Stimulated activated CD8-positive, alpha-beta memory T cell treated with anti-CD3 and anti-CD28 coated beads, Interleukin-2, amount 100 ng/mL, for 1 hour (primary cell): ENCODE results near the gene MELTF.
"Not testable (repeated sequence)": the region's sequence is repeated elsewhere in the genome, so short reads cannot be mapped to it uniquely, and the experiment has no call there.

Experiments
- DNase-seq, 2 donors: peaks; one replicate each; pipeline ENCODE4 v3.0.0-alpha.2; 2020; ENCODE audit warnings: low read depth in 2 of 2

MELTF gene

DNA sequence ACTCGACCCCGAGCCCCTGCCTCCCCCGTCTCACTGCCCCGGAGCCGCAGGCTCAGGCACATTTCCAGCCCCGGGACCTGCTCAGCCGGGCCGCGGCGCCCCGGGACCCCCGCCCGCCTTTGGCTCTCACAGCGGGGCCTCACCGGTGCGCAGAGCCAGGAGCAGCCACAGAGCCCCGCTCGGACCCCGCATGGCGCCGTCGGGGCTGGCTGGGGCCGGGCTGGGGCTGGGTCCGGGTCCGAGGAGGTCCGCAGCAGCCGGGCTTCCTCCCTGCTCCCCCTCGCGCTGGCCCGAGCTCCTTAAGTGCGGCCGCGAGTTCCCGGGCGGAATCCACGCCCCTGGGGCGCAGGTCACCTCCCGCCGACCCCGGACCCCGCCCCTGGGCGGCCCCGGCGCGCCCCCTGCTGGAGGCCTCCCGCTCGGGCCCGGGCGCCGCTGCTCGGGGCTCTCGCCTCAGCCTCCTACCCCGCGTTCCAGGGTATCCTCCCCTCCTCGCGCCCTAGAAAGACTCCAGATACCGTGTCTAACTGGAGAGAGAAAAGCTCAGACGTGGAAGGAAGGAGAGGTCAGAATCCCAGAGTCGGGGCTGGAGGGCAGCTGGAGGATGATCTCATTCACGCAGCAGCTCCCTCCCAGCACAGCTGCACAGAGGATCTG is at the start of gene MELTF:
Gene MELTF, minus strand, starts transcription at position 307 of the 657 bp plus-strand sequence. Its CDS starts 115 bp downstream, at position 192.
- DNase-seq, result peak; percentile 47

DNA sequence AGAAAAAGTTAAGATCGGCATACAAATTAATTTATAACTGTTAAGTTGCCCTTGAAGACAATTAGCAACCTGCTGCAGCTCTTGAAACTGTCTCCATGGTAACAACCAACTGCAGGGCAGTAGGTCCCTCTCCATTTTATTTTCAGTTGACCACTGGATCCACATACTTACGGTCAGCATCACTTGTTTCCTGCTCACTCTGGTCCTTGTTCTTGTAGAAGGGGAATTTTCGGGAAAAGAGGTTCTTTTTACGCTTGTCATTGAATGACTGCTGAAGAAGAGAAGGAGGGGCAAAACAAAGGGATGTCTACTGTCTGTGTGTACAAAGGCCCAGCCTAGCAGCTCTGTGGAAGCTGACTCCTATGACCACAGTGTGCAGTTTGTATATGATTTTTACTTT is 46.8 kb upstream of the MELTF start:
- no peak for DNase-seq

DNA sequence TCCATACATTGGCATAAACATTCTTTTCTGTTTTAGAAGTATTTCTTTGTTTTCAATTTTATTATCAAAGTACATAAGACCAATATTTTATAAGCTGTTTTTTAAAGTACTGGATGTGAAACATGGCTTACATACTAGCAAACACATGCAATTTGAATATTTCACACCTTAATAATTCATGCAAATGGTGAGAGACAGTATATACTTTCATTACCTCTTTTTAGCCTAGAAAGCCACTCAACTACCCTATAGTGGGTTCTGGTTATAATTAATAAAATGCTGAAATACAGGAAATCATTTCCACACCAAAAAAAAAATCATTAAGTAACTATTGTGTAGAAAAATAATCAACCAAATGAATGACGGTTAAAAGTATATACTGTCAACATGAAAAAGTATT is 38.5 kb upstream of the MELTF start:
- DNase-seq, result no peak

DNA sequence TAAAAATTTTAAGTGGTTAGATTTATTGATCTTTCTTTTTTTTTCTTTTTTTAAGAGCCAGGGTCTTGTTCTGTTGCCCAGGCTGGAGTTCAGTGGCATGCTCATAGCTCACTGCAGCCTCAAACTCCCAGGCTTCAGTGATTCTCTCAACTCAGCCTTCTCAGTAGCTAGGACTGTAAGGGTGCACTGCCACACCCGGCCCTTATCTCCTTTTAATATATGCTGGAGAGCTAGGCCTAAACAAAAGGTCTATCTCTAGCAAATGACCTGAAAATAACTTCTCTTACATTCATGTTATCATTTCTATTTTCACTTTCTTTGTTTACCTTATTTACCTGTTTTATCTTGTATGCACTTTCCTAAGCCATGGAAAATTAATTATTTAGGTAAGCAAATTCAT is 35.2 kb upstream of the MELTF start:
- DNase-seq, result no peak

DNA sequence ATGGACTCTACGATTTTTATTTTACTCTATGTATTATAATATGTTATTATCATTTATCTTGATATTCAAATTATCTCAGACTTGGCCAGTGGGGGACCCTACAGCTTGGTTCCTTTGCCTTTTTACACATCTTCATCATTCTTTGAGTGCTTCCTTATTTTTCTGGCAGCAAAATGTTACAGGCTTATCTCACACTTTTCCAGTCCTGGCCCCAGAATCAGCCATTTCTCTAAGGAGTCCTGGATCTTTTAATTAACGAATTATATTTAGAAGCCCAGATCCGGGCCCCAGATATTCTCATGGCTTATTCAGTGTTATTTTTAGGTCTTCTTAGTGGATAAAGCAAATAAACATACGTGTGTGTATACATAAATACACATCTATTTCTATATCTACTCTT is 32.8 kb upstream of the MELTF start:
- DNase-seq, result no peak

DNA sequence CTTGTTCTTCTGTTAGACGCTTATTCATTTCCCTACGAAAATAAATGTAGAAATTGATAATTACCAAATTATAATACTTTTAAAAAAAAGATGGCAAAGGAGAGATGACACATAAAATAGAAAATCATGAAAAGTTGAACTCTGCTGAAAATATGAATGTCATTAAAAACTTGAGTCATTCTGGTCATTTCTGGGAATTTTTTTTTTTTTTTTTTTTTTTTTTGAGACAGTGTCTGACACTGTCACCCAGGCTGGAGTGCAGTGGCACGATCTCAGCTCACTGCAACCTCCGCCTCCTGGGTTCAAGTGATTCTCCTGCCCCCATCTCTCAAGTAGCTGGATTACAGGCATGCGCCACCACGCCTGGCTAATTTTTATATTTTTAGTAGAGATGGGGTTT is 22.0 kb upstream of the MELTF start:
- not testable (repeated sequence) for DNase-seq

DNA sequence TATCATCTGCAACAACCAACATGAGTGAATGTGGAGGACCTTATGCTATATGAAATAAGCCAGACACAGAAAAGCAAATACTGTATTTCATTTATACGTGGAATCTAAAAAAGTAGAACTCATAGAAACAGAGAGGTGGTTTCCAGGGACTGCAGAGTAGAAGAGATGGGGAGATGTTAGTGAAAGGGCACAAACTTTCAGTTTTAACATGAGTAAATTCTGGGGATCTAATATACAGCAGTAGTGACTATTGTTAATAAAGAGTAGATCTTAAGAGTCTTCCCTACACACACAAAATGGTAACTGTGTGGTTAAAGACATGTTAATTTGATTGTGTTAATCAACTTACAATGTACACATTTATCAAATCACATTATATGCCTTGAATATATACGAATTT is 20.9 kb upstream of the MELTF start:
- no peak for DNase-seq

DNA sequence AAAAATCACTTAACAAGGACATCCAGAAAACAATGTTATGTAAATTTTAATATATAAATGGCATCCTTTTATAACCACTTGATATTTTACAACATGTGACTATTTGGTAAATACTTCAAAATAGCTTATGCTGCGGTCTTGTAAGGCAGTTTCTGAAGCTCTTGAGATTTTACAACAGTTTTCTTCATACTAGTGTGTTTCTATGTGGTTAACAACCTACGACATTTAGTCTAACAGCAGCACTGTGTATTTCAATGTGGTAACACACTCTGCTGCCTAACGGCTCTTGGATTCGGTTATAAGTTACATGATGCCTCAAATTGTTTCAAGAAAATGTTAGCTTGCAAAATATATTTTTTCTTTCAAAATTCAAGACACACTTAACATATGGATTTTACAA is 12.9 kb upstream of the MELTF start:
- no peak for DNase-seq

DNA sequence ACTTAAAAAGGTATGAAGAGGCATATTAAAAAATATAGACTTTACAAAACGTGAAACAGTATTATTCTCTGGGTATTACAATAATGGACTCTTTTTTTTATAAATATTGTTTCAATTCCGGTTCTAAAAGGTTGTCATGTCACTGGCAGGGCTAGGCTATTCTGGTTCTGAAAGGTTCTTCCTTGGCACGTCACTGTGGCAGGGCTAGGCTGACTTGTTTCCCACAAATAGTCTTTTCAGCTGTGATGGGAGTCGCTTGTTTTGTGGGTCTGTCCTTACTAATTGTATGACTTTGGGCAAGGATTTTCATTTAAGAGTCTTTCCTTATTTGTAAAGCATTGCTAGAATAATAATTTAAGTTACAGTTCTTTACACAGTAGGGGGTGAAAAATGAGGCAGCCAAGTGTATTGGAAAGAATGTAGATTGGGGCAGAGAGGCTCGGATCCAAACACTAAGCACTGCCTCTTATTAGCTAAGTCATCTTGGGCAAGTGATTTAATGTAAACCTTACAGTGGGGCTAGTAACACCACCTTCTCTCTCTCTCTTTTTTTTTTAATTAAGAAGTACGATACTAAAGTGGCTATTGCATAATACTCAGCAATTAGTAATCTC is 12.4 kb upstream of the MELTF start:
- no peak for DNase-seq

DNA sequence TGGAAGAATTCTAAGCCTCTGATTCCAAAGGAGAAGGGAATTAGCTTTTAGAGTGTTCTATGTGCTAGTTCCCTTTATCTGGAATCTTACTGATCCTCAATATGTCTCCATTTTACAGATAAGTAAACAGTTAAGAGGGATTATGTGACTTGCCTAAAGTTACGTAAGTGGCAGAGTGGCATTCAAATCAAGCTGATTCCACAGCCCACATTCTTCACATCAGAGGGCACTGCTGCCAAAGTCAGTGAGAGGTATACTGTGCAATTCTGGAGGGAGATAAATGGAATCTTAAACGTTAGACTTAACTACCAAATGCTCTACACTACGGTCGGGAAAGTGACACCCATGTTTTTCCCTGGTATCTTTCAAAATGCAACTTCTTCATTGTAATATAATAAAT is 11.0 kb upstream of the MELTF start:
- no peak for DNase-seq

DNA sequence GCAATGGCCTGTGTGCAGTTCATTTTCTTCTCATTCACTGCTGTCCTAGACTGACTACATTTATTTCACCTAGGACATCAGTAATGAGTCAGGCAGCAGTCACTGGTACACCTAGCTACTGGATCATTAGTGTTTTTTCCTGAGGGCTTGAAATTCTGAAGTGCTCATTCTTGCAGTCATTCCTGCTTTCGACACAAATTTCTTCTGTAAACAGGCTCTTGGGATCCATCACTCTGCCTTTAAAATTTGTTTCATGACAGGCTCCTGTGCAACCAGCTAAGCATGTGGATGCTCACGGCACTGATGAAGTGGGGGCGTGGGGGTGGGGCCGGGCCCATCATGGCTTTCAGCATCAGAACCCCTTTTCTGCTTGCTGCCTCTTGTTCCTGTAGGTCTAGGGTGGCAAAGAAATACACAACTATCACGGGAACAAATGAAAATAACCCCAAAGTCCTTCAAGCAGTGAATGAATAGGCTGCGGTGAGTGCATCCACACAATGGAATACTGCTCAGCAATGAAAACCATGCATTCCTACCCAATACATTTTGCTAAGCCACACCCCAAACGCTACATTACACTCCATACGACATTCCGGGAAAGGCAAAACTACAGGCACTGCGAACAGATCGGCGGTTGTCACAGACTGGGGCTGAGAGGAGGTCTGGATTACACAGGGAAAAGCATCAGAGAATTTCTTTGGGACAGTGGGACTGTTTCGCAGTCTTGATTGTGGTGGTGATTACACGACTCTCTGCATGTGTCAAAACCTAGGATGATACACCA is 9.3 kb upstream of the MELTF start:
- DNase-seq, result no peak

DNA sequence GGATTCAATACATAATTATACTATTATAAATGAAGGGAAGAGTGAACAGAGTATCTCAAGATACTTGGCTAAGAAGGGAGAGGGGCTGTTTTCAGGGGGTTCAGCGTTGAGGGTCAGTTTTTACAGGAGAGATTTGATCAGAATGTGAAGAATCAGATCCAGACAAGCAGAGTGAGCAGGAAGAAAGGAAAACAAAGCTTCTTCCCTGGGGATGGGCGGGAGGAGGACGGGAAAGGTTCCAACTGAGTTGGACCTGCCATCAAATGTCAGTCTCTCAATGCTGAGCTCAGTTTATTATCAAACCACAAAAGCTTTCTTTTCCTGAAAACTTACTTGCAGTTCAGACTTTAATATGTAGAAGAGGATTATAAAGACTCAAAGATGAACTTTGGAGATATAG is 6.0 kb upstream of the MELTF start:
- DNase-seq, result no peak

DNA sequence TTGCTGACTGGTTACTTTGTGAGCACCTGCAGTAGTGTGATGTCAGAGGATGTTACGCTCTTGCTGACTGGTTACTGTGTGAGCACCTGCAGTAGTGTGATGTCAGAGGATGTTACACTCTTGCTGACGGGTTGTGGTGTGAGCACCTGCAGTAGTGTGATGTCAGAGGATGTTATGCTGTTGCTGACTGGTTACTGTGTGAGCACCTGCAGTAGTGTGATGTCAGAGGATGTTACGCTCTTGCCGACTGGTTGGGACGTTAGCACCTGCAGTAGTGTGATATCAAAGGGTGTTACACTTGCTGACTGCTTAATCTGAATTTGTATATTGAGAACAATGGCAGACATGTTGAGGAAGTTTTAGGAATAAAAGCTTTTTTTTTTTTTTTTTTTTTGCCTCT is 5.2 kb upstream of the MELTF start:
- not testable (repeated sequence) for DNase-seq

DNA sequence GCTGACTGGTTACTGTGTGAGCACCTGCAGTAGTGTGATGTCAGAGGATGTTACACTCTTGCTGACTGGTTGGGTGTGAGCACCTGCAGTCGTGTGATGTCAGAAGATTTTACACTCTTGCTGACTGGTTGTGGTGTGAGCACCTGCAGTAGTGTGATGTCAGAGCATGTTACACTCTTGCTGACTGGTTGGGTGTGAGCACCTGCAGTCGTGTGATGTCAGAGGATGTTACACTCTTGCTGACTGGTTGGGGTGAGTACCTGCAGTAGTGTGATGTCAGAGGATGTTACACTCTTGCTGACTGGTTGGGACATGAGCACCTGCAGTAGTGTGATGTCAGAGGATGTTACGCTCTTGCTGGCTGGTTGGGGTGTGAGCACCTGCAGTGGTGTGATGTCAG is 4.1 kb upstream of the MELTF start:
- DNase-seq, result not testable (repeated sequence)

DNA sequence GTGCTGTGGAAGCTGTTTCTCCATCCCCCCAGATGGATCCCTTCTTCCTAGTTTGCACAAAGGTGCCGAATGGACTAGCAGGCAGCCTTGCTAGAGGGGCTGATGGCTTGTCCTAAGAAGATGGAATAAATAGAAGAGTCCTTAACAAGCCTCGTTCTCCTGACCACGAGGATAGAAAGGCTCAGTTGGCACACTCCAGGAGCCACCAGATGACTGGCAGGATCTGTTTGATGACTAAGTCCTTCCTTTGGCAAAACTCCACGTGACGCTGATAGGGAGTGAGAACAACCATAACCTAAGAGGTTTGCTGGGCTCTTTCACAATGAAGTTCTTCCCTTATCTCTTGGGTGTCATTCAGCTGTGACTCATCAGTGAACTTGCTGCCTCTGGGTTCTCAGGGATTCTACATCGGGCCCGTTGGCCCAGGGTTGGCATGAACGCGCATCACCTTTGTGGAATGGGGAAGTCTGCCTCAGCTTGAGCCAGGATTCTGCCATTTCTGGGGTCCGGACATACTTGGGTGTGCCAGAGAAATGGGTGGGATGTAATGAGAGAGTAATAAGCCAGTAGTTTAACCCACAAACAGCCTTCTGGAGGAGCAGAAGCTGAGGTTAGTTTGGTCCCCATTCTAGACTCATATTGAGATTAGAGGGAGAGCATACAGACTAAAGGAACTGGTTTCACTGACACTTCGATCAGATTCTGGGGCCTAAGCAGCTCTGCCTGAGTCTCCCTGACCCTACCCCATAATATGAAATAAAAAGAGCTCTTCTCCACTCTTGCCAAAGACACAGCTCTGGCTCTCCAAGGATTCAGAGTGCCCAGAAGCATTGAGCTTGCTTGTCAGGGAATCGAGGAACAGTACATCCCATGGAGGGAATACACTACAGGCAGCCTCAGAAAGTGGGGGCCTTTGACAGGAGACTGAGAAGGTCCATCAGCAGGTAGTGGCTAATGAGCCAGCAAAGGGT is 2.0 kb upstream of the MELTF start:
- DNase-seq, result no peak

DNA sequence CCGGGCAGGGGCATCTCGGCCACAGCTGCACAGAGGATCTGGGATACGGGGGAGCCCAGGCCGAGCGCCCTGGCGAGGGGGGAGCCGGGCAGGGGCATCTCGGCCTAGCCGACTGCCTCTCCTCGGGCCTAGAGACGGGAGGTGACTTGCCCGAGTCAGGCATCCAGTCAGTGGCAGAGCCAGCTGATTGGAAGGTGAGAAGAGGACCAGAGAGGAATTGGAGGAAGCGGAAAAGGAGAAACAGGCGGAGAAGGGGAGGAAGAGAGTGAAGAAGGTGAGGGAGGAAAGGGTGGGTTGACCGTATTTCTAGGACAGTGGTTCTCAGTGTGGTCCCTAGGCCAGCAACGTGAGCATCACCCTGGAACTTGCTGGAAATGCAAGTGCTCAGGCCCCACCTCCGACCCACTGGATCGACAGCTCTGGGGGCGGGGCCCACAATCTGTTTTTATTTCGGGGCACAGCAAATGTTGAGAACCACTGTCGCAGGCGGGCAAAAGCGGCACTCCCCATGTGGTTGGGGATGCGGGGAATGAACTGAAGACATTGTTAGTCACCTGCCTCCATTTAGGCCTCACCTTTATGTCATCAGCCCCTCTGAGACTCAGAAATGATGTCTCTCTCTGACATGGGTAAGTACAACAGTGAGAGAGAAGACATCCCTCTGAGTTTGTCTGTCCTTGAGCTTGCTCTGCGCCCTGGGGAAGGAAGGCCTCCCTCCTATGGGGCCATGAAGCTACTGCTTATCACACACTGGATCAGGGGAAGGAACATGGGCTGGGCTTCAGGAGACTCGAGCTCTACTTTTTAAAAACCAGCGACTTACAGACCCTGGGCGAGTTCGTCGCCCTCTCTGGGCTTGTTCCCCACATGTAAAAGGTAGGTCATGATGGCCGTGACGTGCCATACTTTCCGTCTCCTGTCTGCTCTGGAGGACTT is 1.0 kb upstream of the MELTF start:
- no peak for DNase-seq

DNA sequence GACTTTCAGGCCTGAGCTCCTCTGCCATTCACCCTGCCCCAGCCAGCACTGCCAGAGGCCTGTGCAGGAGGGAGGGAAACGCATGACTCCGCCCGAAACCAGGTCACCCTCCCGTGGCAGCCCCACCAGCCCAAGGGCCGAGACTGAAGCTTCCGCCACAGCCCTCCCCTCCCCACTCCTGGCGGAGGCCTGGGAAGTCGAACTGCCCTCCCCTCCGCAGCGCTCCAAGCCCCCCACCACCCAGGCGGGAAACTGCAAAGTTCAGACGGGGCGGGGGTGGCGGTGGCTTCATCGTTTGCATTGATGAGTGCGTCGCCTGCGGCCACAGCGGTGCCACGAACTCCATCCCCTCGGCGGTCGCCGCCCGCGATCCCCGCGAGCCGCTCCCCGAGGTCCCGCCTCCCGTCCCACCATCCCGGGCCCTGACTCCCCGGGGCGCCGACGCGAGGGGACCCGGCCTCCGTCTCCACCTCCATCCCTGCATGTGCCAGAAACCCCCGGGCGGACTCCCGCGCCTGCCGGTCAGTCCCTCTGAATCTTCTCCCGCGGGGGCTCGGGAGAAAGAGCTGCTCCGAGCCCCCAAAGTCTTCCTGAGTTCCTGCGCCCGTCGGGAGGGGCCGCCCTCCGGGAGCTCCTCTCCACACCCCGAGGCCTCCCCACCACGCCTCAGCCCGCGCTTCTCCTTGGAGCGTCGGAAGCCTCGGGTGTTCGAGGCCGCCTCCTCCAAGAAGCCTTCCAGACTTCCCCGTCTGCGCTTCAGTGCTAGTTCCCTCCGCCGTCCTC is 698 bp downstream of the MELTF start:
- no peak for DNase-seq

DNA sequence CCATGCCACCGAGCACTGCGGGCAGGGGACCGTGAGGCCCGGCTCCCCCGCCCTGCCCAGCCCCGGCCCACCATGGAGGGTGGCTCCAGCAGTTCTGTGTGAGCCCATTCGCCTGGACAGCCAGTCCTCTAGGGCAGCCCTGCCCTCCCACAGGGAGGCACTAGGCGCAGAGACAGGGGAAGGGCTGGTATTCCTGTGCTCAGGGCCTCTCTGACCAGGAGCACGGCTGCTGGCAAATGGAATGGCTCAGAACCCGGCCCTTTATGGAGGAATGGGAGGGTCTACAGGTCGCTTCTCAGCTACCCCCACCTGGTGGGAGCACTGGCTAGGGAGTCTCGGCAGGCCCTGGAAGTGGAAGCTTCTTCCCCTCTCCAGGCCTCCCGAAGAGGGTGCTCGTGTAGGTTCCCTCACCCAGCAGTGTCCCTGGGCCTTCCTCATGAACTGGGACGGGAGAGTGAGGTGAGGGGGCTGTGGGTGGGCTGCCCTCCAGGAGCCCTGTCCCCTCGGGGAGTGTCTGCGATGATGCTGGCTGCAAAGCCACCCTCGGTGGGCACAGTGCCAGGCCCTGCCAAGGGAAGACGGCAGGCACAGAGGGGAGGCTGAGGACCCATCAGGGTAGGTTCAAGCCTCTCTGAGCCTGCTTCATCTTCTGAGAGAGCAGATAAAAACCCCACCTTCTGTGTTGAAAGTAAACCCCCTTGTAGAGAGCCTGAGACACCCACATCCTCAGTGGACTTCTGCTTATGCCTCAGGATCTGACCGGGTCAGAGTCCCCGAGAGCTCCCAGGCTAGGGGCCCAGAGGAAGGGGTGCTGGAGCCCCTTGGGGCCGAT is 1.5 kb downstream of the MELTF start:
- DNase-seq, result no peak
